GM18520 (cell line): ENCODE results near the gene ARID5B.

Experiments
- ATAC-seq: cut with Tn5 transposase; IDR thresholded peaks from one replicate; pipeline ENCODE4 v1.9.1; 2021; ENCODE audit not compliant: unreplicated experiment

Gene ARID5B

GRCh38 chr10:61882621-61883370, 18.7 kb upstream of the ARID5B start:
- no peak for ATAC-seq

DNA sequence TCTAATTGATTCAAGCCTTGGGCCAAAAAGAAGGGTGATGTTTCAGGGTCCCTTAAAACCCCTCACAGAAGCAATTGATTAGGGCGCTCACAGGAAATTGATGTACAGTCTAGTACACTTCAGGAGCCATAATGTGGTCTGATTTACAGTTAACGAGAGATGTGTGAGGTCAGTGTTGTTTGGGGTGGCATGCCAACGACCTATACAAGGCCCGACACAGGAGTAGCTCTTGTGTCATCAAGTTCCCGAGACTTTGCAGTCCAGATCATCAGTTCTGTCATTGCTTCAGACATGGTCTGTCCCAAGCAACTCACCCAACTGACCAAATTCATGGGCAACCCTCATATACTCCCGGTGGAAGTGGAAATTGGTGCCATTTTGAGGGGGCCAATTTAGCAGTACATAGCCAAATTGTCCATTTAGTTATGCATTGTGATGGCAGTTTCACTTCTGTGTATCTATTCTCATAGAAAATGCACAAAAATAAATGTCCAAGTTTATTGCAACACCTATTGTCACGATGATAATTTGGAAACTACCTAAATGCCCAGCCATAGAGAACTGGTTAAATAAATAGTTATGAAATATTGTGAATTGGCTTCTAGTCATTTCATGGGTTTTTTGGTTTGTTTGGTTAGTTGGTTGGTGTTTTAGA, 18.0 kb upstream of the ARID5B start:
- ATAC-seq, result no peak

DNA sequence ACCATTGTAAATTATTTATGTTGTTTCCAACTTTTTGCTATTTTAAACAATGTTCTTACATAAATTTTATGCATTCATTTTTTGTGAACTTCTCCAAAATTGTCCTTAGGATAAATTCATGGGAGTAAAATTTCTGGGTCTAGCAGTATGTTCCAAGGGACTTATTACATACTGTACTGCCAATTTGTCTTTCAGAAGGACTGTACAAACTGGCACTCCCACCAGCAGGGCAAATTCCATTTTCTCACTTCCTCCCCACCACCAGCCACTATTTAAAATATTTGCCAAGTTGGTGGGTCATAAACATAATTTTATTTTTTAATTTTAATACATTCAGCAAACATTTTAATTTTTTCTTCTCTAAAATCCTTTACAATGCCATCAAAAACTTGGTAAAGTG, 13.7 kb upstream of the ARID5B start:
- ATAC-seq, result no peak

DNA sequence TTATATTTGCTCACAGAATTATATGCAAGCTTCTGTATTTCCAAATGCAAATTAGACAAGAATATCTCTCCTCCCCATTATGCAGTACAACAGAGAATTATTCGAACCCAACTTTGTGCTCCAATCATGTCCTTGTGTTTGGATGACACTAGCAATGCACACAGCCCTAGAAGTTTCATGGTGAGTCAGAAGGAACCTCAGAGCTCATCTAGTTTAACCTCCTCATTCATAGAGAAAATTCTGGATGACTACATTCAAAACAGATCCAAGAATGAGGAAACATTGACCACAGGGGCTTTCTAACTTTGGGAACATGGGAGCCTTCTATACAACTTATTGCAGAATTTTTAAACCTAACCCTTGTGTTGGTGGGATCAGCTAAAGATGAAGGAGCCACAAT, 12.8 kb upstream of the ARID5B start:
- no peak for ATAC-seq

DNA sequence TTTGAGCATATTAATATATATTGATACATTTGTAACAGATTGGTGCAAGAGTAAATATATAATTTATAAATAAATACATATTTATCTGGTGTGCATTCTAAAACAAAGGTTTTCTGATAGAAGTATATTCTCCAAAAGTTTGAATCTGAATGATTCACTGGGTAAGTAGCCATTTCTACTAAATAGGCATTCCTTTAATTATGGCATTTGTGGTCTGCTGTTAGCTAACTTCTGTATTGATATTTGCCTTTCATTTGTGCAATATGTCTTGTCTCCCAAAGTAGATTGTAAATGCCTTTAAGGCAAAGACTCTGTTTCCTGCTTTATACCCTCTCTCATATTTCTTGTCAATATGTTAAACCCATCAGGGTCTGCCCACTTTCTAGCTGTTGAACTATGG, 11.1 kb upstream of the ARID5B start:
- ATAC-seq, result no peak

DNA sequence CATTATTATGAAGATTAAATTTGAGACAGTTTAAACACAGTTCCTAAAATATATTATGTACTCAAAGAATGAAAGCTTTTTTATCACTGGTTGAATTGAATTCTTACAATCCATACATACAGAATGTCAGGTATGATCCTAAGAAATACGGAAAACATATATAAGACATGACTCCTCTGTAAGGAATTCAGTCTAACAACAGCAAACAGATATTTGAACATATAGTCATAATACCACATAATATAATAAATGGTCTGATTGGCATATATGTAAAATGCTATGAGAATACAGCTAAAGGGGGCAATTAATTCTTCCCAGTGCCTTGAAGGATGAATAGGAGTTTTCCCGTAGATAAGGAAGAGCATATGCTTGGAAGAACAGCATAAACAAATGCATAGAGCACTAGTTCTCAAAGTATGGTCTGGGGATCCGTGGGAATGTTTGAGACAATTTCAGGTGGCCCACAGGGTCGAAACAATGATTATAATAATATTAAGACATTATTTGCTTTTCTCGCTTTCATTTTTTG, 10.6 kb upstream of the ARID5B start:
- no peak for ATAC-seq

DNA sequence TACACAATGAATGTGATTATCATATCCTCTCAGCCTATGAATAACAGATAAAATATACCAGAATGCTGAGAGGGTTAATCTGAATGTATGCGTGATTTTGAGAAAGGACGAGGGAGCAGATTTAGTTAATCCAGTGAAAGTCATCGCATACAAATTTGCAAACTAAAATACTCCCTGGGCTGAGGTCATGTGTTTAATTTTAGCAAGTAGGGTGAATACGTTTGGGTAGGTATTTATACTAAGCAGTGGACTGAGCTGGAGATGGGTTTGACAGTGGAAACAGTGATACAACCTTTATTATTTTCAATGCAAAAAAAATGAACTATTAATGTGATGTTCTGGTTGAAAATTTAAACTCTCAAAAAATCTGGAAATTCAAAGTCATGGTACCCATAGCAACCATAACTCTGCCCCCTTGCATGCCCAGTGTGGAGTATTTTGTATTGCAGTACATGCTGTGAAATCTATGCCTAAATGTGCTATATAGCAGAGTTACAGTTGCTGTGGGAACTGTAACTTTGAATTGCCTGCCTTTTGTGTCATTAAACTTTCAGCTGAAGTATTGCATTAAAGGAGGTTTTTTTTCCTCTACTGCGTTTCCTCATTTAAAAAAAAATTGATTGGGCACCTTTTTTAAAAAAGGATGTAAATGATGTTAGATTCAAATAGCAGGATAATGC, 9.5 kb upstream of the ARID5B start:
- no peak for ATAC-seq

- no peak for ATAC-seq
These were observed 8.5 kb upstream of the ARID5B start for GRCh38 chr10:61892961-61893360.

- ATAC-seq, result no peak
These were observed 7.4 kb upstream of the ARID5B start for GRCh38 chr10:61894133-61894532.

DNA sequence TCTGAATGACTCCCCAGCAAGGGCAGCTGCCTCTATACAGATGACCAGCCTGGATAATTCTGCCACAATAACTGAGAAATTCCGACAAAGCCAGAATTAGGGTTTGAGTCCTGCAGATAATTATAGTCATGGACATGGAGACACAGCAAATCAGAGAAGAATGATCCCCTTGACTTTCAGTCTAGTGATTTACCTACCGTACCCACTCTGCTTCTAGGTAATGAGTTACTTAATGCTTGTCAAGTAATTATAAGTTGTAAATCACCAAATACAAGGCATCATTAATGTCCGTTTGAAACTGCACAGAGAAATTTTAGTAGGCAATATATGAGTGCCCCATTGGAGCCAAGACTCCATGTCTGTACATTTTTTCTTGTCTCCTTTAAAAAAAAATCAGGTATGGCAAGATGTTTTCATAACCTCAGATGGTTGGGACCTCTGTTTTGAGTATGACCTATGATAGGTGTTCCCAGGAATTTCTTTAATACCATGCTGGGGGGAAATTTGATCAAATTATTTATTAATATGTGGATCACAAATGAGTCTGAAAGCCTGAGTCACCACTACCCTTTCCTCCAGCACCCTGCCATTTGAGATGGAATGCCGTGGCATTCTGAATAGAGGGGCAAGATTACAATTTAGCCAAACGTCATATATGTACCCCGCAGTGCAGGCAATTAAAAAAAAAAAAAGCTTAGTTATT, 5.5 kb upstream of the ARID5B start:
- ATAC-seq, result no peak

DNA sequence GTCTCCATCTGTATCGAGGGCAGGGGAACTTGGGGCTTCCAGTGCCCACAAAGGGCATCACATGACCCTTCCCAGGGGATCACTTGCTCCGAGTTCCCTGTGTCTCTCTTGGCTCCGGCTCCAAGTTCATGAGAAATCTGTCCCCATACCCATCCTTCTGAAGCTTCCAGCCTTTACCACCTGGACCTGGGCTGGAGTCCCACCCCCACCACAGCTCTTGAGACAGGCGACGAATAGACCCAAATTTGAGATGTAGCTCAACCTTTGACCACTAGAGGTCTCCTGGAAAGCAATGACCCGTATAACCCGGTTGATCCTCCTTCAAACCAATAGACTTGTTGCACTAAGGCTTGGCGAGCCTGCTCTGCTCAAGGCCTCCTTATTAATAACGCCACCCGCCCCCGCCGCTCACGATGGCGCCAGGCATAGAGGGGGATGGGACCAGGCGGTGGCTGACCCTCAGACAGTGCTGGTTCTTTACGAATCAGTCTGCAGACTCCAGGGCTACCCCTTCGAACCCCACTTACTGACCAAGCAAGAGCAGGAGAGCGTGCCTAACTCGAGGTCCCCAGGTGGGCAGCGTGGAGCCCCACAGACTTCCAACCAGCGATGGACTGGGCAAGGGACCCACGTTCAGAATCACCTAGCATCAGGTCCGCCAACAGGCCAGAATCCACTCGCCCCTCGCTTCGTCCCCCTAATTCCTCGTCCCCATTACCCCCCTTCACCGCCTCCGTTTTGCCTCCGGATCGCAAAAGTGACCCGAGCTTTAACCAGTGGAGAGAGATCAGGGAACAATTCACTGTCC, 4.4 kb upstream of the ARID5B start:
- peak; percentile 57 for ATAC-seq

DNA sequence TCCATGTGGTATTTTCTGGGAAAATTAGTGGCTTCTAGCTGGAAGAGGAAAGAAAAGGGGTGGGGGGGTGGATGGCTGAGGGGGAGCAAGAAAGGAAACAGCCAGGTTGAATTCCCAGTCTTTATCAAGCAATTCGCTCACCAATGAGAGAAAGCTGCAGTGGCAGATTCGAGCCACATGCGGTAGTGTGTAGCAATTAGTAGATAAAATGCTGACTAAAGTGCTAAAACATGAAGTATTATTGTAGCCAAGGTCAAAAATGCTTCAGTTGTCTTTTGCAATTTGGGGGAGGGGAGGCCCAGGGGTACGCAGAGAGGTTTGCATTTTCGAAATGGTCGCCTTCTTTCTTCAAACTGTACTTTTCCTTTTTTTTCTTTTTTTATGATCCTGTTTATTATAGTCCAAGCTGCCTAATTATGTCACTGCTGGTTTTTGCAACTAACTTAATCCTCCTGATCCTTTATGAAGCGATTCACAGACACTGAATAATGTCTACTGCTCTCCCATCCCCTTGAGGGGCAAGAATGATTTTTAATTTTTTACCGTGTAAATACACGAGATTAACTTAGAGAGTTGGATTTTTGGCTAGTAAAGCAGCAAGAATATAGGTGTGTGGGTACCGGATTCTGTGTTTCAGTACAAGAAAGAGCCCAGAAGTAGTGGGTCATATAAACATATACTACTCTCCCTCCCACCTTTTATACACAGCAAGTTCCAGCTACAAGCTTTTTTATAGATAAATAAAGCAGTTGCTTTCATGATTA, 3.6 kb upstream of the ARID5B start:
- ATAC-seq, result no peak

- no peak for ATAC-seq
These were observed 3.1 kb upstream of the ARID5B start for GRCh38 chr10:61898435-61898778.

GRCh38 chr10:61899069-61899531, 2.4 kb upstream of the ARID5B start:
- ATAC-seq, result no peak

DNA sequence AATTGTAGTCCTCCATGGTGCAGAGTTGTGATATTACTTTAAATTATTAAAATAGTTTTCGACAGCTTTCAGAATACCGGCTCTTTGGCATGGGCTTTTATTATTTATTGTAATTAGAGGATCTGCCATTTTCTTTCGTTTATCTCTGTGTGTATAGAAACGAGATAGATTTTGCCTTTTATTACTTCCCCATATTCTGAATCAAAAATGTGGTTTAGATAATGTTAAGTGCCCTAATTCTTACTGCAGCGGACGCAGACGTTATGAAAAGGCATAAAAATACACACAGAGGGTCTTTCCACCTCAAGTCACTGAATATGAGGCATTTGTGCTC, 1.9 kb upstream of the ARID5B start:
- ATAC-seq, result no peak

- ATAC-seq, result peak; percentile 25
These were observed 1.3 kb upstream of the ARID5B start for GRCh38 chr10:61899997-61900828.

DNA sequence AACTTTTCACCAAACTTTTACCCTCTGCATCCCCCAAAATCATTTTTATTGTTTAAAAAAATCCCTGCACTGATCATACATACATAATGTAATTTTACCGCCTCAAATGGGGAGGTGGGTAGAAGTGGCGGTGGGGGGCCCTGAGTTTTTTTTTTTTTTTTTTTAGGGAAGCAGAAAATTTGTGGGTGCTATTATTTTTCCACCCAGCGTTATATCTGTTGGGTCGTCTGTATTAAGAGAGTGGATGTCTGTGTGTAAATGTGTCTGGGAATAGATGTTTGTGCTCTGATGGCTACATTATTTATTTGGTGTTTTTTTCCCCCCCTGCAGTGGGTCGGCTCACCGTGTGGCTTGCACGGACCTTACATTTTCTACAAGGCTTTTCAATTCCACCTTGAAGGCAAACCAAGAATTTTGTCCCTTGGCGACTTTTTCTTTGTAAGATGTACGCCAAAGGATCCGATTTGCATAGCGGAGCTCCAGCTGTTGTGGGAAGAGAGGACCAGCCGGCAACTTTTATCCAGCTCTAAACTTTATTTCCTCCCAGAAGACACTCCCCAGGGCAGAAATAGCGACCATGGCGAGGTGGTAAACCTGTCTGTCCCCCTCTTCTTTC, 438 bp downstream of the ARID5B start:
- ATAC-seq, result no peak

DNA sequence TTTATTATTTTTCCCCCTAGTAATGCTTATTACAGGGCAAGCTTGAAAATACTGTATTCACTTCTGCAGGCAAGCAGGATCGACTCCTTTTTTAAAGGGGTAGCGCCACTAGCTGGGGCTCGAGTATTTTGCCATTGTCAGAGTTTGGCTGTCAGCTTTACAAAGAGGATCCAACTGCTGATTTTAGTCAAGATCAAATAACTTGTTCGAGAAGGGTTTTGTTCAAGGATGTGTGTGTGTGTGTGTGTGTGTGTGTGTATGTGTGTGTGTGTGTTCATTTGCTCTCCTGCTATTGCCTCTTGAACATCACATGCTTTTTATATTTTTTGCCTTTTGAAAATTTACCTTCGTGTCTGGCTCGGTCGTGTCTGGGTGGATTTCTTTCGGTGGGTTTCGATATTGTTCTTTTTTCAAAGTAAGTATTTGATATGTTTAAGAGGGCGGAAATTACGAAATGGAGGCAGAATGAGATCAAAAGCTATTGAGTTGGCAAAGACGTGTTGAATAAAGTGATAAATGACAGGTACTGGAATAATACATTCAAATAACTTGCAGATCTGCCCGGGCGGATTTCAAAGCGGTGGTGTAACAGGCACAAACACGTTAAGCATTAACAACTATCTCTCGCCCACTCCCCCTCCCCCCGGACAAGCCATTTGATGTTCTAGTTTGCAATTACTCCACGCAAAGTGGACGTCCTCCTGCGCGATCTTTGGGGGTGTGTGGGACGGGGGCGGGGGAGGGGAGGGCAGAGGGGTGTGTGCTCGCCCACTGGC, 1.1 kb downstream of the ARID5B start:
- no peak for ATAC-seq
